NCI-H446 (cell line): ENCODE measurements around the gene ALDH1A2.

Experiments
- DNase-seq, 2 experiments: peaks; one replicate each; lab custom pipeline; 2025; lab: John Stamatoyannopoulos, UW

Gene ALDH1A2

DNA sequence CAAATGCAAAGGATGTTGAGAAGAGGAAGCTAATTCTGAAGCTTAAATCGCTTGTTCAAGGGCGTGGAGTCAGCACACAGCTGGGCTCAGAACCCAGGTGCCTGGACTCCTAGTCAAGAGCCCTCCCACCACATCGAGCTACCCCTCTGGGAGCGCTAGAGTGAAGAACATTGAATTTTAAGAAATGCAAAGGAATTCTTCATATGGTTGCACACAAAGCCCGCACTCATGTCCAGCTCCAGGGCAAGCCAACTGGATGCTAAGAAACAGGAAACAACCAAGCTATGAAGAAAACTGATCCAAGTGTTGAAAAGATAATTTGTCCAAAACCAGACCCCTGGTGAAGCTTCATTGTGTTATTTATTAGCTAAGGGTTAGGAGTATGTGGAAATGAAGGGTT, 122.3 kb downstream of the ALDH1A2 start:
- no peak for DNase-seq

DNA sequence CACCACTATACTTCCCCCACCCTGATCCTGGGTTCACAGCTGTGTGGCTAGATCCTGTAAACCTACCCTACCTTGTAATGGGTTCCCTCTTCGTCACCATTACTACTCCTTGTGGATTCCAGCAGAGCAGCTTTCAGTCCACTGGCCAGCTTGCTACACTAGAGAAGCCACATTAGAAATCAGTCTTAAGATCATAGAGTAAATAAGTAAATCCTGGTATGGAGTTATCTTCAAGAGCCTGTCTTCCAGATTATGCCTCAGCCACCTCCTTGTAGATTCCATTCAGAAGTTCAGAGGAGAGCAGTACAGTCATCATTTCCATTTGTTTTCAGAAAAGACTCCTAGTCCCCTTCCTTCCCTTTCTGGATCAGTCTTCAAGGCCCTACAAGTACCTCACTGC, 123.7 kb downstream of the ALDH1A2 start:
- no peak for DNase-seq

DNA sequence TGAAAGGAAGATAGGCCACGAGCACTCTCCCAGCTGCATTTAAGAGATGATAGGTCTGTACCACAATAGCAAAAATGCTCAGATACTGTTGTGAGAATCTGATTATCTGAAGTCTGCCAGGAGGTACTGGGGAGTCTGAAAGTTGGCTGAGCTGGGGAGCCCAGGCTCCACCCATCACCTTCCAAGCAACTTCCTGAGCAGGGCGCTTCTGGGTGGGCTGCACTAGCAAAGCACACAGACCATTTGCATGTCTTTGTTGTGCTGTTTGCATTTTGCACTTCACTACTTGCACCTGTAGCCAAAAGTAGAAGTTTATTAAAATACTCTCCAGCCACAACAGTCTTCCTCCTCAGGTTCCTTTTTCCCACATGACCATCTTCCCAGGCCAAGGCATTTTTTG, 133.2 kb downstream of the ALDH1A2 start:
- DNase-seq, result no peak

DNA sequence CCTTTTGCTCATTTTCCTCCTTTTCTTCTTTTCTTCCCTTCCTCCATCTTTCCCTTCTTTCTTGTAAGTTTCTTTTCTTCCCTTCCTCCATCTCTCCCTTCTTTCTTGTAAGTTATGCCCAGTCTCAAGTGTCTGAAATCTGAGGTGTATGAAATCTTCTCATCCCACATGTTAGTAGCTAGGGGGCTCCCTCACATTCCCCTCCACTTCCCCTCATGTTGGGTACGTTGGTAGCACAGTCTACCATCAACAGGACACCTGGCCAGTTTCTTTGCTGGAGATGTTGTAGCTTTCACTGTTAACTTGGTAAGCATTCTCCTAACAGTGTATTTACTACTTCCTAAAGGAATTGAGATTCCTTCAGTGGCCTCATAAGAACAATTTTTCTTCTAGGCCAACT, 133.9 kb downstream of the ALDH1A2 start:
- DNase-seq, result no peak

DNA sequence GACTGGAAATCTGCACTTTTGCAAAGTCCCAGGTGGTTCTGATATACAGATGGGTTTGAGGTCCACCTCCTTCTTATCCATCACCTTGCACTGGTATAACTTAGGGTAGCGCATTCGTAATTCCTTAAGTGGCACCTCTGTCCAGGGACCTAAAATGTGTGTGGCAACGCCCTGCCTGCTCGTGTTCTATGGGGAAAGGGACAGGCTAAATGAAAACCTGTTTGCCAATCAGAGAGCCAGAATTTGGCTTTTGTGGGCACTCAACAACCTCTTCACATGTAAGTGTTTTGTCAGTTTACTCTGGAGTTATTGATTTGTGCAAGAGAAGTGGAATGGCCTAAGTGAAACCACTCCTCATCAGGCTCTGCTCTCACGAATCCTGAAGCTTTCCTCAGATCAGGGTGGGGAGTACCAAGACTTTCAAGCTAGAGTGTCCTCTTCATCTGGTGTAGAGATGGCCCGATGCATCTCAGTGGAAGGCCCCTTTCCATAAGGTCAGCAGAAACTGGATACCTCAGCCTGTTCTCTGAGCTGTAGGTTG, 138.3 kb downstream of the ALDH1A2 start:
- DNase-seq, result no peak

DNA sequence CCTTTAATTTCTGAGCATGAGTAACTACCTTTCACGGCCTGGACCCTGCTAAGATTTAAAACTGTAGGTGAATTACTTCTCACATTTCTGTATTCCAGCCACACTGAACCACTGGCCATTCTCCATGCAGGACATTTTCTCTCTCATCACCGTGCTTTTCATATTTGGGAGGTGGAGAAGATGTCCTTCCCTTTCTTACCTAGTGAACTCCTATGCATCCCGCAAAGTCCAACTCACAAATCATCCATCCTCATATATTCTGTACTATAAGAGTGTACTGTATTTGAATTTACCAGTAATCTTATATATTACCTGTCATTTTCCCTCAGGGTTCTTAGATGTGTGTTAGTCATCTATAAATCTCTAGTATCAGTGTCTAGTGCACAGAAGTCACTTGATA, 139.9 kb downstream of the ALDH1A2 start:
- no peak for DNase-seq

DNA sequence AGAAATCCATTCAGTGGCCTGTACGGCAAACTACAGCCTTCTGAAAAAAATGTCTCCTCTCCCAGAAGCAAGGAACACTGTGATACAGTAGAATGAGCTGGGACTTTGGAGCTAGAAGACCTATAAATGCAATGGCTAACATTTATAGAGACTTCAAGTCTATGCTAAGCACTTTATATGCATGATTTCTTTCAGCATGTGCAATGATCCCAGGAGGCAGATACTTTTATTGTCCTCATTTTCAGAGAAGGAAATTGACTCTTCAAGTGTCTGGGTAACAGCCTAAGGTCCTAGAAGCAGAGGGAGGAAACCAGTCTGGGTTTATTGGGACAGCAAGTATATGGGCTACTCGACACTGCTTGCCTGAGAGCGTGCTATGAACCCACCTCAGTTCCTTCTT, 140.9 kb downstream of the ALDH1A2 start:
- no peak for DNase-seq

DNA sequence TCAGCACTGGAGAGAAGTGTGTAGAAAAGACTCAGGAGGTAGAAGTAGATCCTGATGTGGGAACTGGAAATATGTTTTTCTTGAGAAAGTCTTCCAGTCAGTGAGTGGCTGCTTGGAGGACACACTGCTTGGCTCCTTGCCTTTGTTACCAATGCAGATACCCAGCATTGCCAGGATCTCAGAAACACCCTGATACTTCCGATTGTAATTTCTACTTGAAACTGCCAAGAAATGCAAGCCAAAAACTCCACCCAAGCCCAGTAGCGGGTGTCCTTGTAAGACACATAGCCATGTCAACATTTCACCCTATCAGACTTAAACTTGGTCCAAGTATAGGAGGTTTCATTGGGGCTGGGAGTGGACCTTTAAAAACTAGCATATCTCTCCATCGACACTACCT, 141.8 kb downstream of the ALDH1A2 start:
- no peak for DNase-seq

DNA sequence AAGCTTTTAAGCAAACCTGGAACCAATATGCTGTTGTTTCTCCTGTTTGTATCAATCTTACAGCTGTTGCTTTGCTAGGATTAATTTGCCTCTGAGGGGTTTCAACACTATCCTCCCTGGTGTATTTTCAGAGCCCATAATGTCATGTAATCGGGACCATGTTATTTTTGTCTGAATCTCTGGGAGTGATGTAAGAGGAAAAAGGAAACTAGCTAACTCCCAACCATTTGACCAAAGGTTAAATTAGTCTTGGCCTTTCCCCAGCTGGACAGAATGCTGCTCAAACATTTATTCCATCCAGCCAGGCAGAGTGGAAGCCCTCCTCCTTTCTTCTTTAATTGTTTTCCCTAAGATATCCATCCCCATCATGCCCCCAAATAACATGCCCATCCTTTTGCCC, 142.2 kb downstream of the ALDH1A2 start:
- DNase-seq, result no peak

DNA sequence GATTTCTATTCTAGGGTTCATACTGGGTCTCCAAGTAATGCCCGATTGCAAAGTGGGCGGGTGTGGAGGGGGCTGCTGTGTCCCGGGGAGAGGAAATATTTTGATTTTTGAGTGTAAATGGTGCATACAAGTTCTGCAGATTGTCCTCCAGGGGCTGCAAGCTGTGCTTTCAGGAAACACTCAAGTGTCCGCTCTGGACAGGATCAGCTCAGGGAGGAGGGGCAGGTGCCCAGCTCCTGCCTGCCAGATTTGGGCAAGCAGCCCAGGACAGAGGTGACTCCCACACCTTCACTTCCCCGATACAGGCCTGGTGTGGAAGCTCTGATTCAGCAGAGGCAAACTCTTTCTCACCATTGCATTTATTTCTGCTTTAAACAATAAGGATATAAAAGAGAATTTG, 142.7 kb downstream of the ALDH1A2 start:
- DNase-seq, result no peak

DNA sequence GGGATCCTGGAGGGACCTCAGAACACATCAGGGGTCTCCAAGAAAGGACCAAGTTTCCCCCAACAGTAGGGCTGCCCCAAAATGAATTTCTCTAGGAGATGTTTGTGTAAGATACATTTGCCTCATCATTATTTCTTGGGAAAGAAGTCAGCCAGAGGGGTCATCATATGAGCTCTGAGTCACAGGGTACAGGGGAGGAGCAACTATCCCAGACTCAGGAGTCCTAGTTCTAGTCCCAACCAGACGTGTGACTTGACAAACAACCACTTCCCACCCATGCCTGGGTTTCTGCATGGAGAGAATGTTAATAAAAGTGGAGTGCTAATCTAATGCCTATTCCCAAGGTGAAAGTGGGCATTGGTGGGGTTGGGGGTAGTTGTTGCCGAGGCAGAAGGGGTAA, 144.1 kb downstream of the ALDH1A2 start:
- no peak for DNase-seq

DNA sequence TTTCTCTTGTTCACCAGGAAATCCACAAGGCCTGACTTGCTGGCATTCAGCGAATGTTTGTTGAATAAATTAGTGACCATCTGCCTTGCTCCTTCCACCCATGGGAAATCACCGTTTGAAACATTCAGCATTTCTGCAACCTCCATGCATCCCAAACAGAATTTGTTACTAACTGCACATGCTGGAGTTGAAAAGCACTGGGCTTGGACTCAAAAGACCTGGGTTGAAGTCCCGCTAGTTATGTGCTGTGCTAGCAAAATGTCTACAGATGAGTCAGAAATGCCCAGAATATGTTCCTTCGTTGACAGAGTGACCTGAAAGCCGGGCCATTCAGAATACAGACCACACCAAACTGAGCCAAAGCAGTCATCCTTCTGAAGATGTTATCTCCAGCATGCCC, 144.6 kb downstream of the ALDH1A2 start:
- no peak for DNase-seq

DNA sequence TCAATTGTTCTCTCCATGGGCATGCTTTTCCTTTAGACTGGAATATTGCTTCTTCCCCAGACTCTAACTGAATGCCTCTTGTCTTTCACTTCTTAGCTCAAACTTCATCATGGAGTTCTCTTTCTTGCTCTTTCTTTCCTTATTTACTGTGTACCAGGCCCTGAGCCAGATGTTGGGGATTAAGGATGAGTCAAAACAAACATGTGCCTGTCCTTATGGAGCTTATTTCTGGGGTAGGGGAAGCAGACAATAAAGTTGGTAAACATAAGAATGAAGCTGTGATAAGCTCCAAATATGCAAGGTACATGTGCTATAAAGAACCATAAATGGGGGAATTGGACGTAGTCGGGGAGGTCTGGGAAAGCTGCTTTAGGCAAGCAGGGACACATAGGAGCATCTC, 145.8 kb downstream of the ALDH1A2 start:
- DNase-seq, result no peak

DNA sequence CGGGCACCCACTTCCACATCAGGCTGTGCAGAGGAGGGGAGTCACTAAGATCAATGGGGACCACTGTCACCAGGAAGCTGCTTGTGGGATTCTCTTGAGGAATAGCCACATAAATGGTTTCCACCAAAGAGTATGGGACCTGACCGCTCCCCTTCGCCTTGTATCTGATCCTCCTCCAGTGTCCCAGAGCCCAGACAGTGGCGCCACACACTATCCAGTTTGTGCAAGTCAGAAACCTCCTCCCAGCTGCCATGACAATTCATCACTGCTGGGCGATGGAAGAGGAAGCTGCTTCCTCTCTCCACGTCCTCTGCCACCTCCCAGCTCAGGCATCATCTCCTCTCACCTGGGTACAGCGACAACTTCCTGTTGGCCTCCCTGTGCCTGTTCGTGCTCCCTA, 147.5 kb downstream of the ALDH1A2 start:
- no peak for DNase-seq

DNA sequence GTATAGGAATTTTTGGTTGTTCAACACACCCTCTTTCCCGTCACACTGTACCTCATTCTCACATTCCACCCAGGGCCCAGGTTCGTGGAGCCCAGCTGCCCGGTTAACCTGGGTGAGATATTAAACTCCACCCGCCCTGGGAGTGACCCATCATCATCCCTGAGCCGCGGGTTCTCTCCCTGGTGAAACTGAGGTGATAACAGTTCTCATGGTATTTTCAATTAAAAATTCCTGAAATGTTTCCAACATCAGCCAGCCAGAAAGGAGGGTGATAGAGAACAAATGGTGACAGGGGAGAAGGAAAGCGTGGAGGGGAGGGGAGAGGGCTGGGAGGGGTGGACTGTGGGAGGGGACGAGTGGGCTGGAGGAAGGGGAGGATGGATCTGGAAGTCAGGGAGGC, 148.8 kb downstream of the ALDH1A2 start:
- DNase-seq, result no peak

DNA sequence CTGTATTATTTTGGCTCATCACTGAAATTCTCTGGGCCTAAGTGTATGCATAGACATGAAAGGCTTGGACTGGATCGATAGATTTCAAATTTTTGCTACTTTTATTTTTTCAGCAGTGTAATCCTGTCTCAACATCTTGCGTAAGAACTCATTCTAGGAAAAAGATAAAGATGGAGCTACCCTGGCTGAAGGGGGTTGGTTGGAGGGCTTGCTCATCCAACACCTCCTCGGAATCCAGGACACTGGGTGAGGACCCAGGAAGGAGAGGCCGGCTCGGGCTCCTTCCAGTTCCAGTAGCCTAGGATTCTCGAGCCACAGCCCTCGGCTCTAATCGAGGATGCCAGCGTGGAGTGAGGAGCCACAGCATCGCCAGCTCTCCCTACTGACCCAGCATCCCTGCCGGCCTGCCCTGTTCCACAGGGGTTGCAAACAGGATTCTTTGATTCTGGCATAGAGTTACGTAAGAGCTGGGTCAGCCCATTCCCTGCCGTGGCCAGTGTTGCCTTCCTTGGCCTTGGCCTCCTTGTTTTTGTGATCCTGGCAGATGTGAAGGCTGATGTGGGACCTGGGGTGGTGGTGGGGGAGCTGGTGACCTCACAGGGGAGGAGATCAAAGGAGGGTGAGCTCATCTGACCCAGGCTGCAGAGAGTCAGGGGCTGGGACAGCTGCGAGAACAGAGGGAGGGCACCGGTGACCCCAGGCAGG, 149.5 kb downstream of the ALDH1A2 start:
- no peak for DNase-seq

DNA sequence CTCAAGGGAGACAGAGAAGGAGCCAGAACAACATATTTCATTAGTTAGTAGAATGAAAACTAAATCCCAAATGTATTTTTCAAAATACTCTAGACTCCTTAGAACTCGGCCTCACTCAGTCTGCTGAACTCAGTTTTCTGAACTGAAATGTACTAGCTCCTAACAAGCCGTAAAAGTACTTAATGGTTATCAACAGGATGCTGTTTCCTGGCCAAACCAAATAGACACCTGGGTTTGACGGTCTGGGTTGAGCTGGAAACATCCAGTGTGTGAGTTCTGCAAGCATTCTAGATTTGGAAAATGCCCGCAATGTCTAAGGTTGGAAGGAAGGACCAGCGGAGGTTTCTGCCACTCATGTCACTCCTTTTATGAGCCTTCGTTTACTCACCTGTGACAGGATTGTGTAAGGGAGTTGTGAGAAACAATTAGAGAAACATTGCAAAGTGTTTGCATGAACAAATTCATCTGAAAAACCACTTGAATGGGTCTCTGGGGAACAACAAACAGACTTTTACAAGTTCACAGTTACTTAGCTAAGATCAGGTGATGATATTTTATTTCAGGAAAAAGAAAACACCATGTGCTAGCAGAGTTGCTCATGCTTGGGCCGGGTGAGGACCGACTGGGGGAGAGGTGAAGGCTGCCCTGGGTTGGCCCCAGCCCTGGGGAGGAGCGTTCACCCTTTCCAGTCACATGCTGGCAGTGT, 151.0 kb downstream of the ALDH1A2 start:
- no peak for DNase-seq

DNA sequence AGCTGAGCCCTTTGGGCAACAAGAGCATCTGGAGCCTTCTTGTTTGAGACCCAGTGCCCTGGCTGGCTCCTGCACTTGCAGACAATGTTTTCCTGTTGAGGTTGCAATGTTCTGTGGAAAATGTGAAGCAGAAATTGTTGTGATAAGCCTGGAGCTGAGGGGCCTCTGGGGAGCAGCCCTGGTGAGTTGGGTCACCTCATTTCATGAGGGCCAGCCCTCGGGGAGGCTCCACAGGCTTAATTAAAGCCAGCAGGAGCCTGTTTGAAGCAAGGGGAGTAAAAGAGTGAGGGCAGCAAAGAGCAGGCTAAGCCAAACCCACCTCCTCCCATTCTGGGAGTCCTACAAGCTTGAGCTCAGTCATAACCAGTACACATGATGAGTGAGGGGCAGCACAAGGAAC, 154.3 kb downstream of the ALDH1A2 start:
- no peak for DNase-seq

DNA sequence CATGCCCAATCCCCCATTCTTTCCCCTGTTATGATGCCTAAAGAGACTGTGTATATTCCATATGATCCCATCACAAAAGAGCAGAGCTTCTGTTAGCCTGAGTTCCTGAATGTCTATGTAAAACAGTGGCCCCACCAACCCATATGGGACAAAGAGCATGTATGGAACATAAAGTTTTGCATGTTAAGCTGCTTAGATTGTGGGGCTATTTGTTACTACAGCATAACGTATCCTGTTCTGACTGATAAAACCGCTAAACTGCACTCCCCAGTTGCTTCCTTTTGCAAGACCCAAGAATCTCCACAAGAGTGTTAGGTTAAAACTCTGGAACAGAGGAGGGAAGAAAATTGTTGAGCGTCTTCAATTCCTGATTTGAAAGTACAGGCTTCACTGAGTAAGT, 154.8 kb downstream of the ALDH1A2 start:
- no peak for DNase-seq

DNA sequence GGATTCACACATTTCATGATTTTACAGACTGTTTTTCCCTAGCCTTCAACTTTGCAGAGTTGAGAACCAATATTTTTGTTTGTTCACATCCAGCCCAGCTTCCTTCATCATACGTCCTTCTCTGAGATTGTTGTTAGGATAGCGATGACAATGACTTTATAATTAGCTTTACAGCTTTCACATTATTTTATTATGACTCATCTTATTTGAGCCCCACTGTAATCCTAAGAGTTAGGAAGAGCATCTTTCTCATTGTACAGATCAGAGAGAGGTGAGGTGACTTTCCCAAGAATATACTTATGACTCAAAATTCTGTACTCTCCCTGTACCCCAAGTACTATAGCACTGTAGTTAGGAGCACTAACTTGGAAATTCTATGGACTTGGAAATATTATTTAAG, 156.1 kb downstream of the ALDH1A2 start:
- no peak for DNase-seq

DNA sequence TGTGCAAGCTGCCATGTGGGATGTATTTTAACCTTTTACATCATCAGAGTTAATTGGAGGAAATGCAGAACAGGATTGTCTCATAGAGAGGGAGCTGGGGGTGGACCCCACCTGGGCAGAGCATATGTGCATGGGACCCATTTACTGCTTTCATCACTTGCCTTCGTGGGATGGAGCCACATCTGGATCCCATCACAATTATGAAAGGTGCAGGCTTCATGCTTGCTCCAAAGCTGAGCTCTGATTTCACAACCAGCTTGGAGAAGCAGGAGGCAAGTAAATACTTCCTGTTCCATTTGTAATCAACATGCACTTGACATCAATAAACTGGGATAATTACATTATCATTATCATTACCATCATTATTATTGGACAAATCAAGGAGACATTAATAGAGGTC, 161.9 kb downstream of the ALDH1A2 start:
- no peak for DNase-seq
